Omental fat pad (tissue), 4 donors: ENCODE measurements around the gene LMO7. TPM values are rescaled to one million over a fixed set of nuclear protein-coding genes. Genes with fewer than 3 reads are reported as not detected.

ENCODE experiments used
- ATAC-seq: fragments of 150-250 bp; one replicate; pipeline ENCODE4 v1.9.1; 2016; ENCODE audit warnings: mild to moderate bottlenecking, moderate library complexity; ENCODE audit not compliant: low FRiP score
- DNase-seq: peaks from one replicate; pipeline ENCODE4 v3.0.0-alpha.2; 2019; ENCODE audit warnings: low spot score
- total RNA-seq, 4 donors: library from RNA; depleted of rRNA; stranded (reverse); fragments of >200 nt; gene quantifications; one replicate each; pipeline ENCODE4 v1.1.0, GENCODE V29; 2016
- TF ChIP-seq, protein P1 (sequence below), 3 donors: fragments of 450-650 bp; IDR thresholded peaks; one replicate each; pipeline ENCODE4 v1.5.1; 2016 to 2017; ENCODE audit warnings: antibody characterized with exemption in 3 of 3, mild to moderate bottlenecking in 3 of 3, moderate library complexity in 2 of 3

Gene LMO7
- total RNA-seq, 4 donors from 2014 or later: 7.7 to 22.0 (median 12.4) TPM

- DNase-seq: no peak
- ATAC-seq: no peak
- TF ChIP-seq, protein P1, sequence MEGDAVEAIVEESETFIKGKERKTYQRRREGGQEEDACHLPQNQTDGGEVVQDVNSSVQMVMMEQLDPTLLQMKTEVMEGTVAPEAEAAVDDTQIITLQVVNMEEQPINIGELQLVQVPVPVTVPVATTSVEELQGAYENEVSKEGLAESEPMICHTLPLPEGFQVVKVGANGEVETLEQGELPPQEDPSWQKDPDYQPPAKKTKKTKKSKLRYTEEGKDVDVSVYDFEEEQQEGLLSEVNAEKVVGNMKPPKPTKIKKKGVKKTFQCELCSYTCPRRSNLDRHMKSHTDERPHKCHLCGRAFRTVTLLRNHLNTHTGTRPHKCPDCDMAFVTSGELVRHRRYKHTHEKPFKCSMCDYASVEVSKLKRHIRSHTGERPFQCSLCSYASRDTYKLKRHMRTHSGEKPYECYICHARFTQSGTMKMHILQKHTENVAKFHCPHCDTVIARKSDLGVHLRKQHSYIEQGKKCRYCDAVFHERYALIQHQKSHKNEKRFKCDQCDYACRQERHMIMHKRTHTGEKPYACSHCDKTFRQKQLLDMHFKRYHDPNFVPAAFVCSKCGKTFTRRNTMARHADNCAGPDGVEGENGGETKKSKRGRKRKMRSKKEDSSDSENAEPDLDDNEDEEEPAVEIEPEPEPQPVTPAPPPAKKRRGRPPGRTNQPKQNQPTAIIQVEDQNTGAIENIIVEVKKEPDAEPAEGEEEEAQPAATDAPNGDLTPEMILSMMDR (IDR thresholded peaks at IDR 0.05): no peak
These were observed 23.8 kb upstream of the LMO7 start for GRCh38 chr13:75612354-75612753.

DNA sequence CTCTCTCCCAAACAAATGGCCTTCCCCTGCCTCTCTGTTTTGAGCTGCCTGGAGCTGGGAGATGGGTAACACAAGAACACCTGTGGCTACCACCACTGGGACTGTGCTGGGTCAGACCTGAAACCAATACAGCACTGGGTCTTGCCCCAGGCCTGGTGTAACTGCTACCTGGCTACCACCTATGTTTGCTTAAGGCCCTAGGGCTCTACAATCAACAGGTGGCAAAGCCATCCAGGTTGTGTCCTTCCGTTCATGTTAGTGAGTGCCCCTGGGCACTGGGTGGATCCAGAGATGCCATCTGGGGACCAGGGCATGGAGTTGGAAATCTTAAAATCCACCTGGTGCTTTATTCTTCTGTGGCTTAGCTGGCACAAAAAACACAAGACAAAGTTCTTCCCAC is 18.9 kb upstream of the LMO7 start:
- TF ChIP-seq, protein P1 (IDR thresholded peaks at IDR 0.05): no peak
- DNase-seq (no peak), ATAC-seq (no peak)

- TF ChIP-seq, protein P1 (IDR thresholded peaks at IDR 0.05): no peak
- ATAC-seq (no peak), DNase-seq (no peak)
These were observed 17.8 kb upstream of the LMO7 start for GRCh38 chr13:75618308-75618707.

- no peak for ATAC-seq
- DNase-seq: no peak
- TF ChIP-seq, protein P1 (IDR thresholded peaks at IDR 0.05): no peak
These were observed 16.1 kb upstream of the LMO7 start for GRCh38 chr13:75620020-75620419.

DNA sequence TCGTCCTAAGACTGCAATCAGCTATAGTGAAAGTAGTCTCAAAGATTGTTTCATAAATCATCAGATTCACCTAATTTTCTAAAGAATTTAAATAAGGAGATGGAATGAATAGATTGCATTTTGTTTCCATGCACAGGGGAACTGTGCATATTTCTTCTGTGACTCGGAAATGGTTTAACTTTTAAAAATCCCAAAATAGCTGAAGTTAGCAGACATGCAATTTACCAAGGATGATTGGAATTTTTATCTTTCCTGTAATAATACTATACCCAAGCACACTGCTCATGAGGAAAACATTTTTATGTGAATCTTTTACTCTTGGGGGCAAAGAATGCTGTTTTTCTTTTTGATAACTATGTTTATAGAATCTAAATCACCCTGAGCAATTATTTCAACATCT is 15.0 kb upstream of the LMO7 start:
- TF ChIP-seq, protein P1 (IDR thresholded peaks at IDR 0.05): no peak
- no peak for ATAC-seq
- DNase-seq: no peak

- no peak for ATAC-seq
- TF ChIP-seq, protein P1 (IDR thresholded peaks at IDR 0.05): no peak
These were observed 7.3 kb upstream of the LMO7 start for GRCh38 chr13:75628801-75629200.

GRCh38 chr13:75633285-75633684 is 2.8 kb upstream of the LMO7 start:
- no peak for DNase-seq
- ATAC-seq: no peak
- TF ChIP-seq, protein P1 (IDR thresholded peaks at IDR 0.05): no peak

More at GRCh38 chr13:75628801-75629200, 7.3 kb upstream of the LMO7 start:
- no peak for DNase-seq
